ENCODE measurements around the gene SBSN. TPM values are rescaled to one million over a fixed set of nuclear protein-coding genes. Genes with fewer than 3 reads are reported as not detected.

Gene SBSN
- total and polyA plus RNA-seq, 4 donors = not detected

GRCh38 chr19:35565016-35565856, 37.1 kb upstream of the SBSN start:
- H3K27ac ChIP-seq (ENCODE audit: low read depth in 1 of 2, low read length in 2 of 2) = no peak overlapping the region

DNA sequence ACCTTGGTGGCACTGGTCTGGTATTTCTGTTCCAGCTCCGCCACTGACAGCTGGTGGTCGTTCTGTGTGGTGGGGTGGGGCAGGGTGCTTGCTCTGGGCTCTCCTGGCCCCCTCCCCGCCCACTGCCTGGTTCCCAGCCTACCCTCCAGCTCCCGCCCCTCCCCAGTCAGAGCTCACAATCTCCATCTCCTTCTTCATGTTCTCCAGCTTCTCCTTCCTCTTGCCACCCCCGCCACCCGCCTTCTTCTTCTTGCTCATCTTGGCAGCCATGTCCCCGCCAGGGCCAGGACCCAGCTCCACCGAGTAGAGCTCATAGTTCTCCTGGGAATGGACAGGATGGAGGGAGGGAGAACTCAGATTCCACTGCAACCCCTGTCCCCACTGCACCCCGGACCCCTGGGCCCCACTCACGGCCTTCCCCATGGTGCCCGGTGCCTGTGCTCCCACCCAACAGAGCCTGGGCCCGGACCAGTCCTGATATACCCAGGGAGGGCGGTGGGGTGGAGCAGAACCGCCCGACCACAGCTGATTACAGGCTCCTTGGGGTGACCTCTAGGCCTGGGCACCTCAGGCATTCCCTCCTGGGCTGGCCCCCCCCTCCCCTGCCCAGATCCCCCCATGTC, 35.2 kb upstream of the SBSN start, which contains the start of gene ATP4A:
ATP4A (minus strand) TSS at position 452 of the 623 bp plus-strand sequence; CDS start at position 423, 29 bp downstream.
- no peak within 1 kb of the TSS for H3K9ac ChIP-seq (ENCODE audit: low read depth in 1 of 2, low read length in 2 of 2)
- H3K4me1 ChIP-seq (ENCODE audit: control insufficient read depth in 4 of 4, insufficient read depth in 4 of 4, low read length in 3 of 4) = peaks cover 0 to 1% (median under 1%) of the 10 kb centered on the region in 4 donors
- no peaks in the 10 kb centered on the region for H3K36me3 ChIP-seq (ENCODE audit: control insufficient read depth in 4 of 4, insufficient read depth in 3 of 4, low read depth in 1 of 4, low read length in 3 of 4)
- 78% methylated on average over 15 of the region's 15 CpGs for WGBS
- H3K4me3 ChIP-seq (ENCODE audit: low read depth in 1 of 3, low read length in 3 of 3) = no peak within 1 kb of the TSS
- no peak within 1 kb of the TSS for H3K27ac ChIP-seq (ENCODE audit: low read depth in 1 of 2, low read length in 2 of 2)
- DNase-seq (ENCODE audit: low spot score) = no peak
- H3K27me3 ChIP-seq (ENCODE audit: control insufficient read depth in 4 of 4, insufficient read depth in 4 of 4, low read length in 3 of 4) = peaks cover 0 to 7% (median 3%) of the 10 kb centered on the region in 4 donors
- no peaks in the 10 kb centered on the region for H3K9me3 ChIP-seq (ENCODE audit: control insufficient read depth in 4 of 4, low read length in 3 of 4)
- TF ChIP-seq EGR1 (IDR thresholded peaks at IDR 0.05; ENCODE audit: low read depth in 2 of 2) (no peak), NR2F2 (IDR thresholded peaks at IDR 0.05) (no peak), YY1 (IDR thresholded peaks at IDR 0.05) (no peak), FOXA2 (IDR thresholded peaks at IDR 0.05) (no peak), FOXA1 (IDR thresholded peaks at IDR 0.05) (no peak), HNF4G (IDR thresholded peaks at IDR 0.05) (no peak), TAF1 (conservative IDR thresholded peaks at IDR 0.05) (no peak), SP1 (IDR thresholded peaks at IDR 0.05) (no peak), JUND (IDR thresholded peaks at IDR 0.05) (no peak), REST (IDR thresholded peaks at IDR 0.05) (no peak), RAD21 (IDR thresholded peaks at IDR 0.05) (no peak)
- TF ChIP-seq, protein P1, sequence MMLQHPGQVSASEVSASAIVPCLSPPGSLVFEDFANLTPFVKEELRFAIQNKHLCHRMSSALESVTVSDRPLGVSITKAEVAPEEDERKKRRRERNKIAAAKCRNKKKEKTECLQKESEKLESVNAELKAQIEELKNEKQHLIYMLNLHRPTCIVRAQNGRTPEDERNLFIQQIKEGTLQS (IDR thresholded peaks at IDR 0.05) = no peak
- TF ChIP-seq, protein P2, sequence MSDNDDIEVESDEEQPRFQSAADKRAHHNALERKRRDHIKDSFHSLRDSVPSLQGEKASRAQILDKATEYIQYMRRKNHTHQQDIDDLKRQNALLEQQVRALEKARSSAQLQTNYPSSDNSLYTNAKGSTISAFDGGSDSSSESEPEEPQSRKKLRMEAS (IDR thresholded peaks at IDR 0.05) = no peak
- TF ChIP-seq, protein P3, sequence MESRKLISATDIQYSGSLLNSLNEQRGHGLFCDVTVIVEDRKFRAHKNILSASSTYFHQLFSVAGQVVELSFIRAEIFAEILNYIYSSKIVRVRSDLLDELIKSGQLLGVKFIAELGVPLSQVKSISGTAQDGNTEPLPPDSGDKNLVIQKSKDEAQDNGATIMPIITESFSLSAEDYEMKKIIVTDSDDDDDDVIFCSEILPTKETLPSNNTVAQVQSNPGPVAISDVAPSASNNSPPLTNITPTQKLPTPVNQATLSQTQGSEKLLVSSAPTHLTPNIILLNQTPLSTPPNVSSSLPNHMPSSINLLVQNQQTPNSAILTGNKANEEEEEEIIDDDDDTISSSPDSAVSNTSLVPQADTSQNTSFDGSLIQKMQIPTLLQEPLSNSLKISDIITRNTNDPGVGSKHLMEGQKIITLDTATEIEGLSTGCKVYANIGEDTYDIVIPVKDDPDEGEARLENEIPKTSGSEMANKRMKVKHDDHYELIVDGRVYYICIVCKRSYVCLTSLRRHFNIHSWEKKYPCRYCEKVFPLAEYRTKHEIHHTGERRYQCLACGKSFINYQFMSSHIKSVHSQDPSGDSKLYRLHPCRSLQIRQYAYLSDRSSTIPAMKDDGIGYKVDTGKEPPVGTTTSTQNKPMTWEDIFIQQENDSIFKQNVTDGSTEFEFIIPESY (IDR thresholded peaks at IDR 0.05) = no peak

More at GRCh38 chr19:35565016-35565856, 37.1 kb upstream of the SBSN start:
- WGBS = 80% methylated on average over 12 of the region's 12 CpGs
- Histone ChIP-seq H3K4me3 (ENCODE audit: low read depth in 1 of 3, low read length in 3 of 3) (no peak overlapping the region), H3K9me3 (ENCODE audit: control insufficient read depth in 4 of 4, low read length in 3 of 4) (no peaks in the 10 kb centered on the region), H3K27me3 (ENCODE audit: control insufficient read depth in 4 of 4, insufficient read depth in 4 of 4, low read length in 3 of 4) (peaks cover 0 to 4% (median 0%) of the 10 kb centered on the region in 4 donors), H3K4me1 (ENCODE audit: control insufficient read depth in 4 of 4, insufficient read depth in 4 of 4, low read length in 3 of 4) (no peaks in the 10 kb centered on the region), H3K36me3 (ENCODE audit: control insufficient read depth in 4 of 4, insufficient read depth in 3 of 4, low read depth in 1 of 4, low read length in 3 of 4) (no peaks in the 10 kb centered on the region), H3K9ac (ENCODE audit: low read depth in 1 of 2, low read length in 2 of 2) (no peak overlapping the region)
- TF ChIP-seq SP1 (IDR thresholded peaks at IDR 0.05) (no peak), YY1 (IDR thresholded peaks at IDR 0.05) (no peak), RAD21 (IDR thresholded peaks at IDR 0.05) (no peak), RXRA (IDR thresholded peaks at IDR 0.05) (no peak), JUND (IDR thresholded peaks at IDR 0.05) (no peak), TAF1 (conservative IDR thresholded peaks at IDR 0.05) (no peak), NR2F2 (IDR thresholded peaks at IDR 0.05) (no peak), REST (IDR thresholded peaks at IDR 0.05) (no peak), HNF4G (IDR thresholded peaks at IDR 0.05) (no peak)
- TF ChIP-seq, protein P2 (IDR thresholded peaks at IDR 0.05) = no peak
- no peak for DNase-seq (ENCODE audit: low spot score)
